Neural progenitor cell (in vitro differentiated cells): Measurements from ENCODE around the gene ENO2.

ENCODE experiments used
- CTCF ChIP-seq: fragments of 200-600 bp; sonication (generic); IDR thresholded peaks from 2 replicates; pipeline ENCODE4 v1.5.1; 2017; ENCODE audit warnings: antibody characterized with exemption, mild to moderate bottlenecking
- EZH2 ChIP-seq: fragments of 200-600 bp; sonication (generic); IDR thresholded peaks from 2 replicates; pipeline ENCODE4 v1.6.1; 2017; ENCODE audit warnings: antibody characterized with exemption, mild to moderate bottlenecking, moderate library complexity

- no peak for TF ChIP-seq CTCF
- TF ChIP-seq EZH2, result no peak
Observed at GRCh38 chr12:6942331-6942665, 27.9 kb downstream of the ENO2 start.
